T-helper 2 cell treated with Interferon-gamma antibody and Interleukin-4, amounts not matched to agents 100 ng/mL and 5 ng/mL, for 36 hours (primary cell): Measurements from ENCODE around the gene SPRR1A. TPM values are rescaled to one million over a fixed set of nuclear protein-coding genes. Genes with fewer than 3 reads are reported as not detected.
"Not testable (repeated sequence)": the region's sequence is repeated elsewhere in the genome, so short reads cannot be mapped to it uniquely, and the experiment has no call there.

Experiments used
- intact Hi-C: fragments of 100-400 bp; cut with micrococcal nuclease; formaldehyde crosslinking; loops from one replicate; pipeline ENCODE4 v1.15.1; 2023
- total RNA-seq: library from RNA; stranded (reverse); gene quantifications from 2 replicates; pipeline ENCODE4 v1.2.3, GENCODE V29; 2022

Gene SPRR1A
- total RNA-seq, 1 donor from 2014 or later, result not detected

DNA sequence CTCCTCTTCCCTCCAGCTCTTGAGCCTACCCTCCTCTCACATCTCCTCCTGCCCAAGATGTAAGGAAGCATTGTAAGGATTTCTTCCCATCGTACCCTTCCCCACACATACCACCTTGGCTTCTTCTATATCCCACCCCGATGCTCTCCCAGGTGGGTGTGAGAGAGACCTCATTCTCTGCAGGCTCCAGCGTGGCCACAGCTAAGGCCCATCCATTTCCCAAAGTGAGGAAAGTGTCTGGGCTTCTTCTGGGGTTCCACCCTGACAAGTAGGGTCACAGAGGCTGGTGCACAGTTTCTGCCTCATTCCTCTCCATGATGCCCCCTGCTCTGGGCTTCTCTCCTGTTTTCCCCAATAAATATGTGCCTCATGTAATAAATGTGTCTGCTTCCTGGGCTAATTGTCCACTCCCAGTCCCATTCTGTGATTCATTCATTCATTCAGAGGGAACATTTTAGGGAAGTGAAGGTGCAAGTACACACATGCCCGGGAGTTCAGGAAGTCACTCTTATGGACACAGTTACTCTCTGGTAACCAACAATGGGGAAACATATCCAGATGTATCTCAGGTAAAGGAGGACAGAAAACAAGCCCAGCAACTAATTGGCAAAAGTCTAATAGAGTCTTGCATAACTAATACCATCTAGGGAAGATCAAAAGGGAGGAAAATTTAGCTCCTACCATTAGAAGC is 11.5 kb upstream of the SPRR1A start:
- intact Hi-C loops, result loop anchor here (10.0 kb wide), 1 partner anchor 612 kb away; no protein-coding TSS in a partner anchor

DNA sequence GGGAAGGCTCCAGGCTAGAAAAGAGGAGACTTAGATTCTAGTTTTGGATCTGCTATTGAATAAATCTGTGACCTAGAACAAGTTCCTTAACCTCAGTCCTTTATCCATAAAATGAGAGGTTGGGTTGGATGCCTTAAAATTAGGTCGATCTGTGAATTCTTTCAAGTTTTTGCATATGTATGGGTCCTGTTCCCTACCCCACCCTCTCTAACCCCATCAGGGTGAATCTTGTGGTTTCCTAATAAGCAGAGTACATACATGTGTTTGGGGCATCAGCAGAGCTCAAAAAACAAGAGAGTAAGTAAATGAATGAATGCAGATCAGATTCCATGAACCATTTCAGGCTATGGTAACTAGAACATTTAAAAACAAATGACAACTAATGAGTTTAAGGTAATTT is 7.2 kb upstream of the SPRR1A start:
- intact Hi-C loops, result loop anchor here (10.0 kb wide), 1 partner anchor 608 kb away; no protein-coding TSS in a partner anchor

DNA sequence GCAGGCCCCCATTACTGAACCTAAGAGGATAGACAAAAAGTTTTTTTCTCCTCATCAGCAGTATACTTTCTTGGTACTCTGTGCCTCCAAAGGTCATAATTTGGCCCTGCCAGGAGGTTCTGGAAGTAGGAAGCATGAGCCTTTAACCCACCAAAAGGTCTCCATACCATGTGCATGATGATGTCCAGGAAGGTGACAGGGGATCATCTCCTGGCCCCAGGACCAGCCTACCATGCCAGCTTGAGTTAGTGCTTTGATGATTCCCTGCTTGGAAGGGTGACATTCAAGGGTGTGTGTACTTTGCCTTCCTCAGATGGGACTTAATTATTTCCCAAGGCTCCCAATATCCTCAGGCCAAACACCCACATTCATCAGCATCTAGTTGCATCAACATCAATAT is 6.3 kb upstream of the SPRR1A start:
- intact Hi-C loops, result loop anchor here (10.0 kb wide), 1 partner anchor 607 kb away; no protein-coding TSS in a partner anchor

DNA sequence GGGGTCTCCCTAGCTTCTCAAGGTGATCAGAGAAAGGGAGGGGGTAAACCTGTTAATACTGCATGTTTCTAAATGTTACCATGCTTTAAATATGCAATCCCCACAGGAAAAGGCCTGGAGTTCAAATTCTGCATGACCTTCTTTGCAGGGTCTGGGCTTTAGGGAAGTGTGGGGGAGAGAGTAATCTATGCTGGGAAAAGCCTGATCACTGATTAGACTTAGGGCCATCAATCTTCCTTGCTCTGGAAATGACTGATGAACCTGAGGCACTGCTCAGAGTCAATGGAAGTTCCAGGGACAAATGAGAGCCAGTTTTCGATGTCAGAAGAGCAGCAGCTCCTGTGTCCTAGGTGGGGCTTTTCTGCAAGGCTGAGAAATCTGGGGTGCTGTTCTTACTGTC is 3.2 kb upstream of the SPRR1A start:
- intact Hi-C loops, result no loop called here

DNA sequence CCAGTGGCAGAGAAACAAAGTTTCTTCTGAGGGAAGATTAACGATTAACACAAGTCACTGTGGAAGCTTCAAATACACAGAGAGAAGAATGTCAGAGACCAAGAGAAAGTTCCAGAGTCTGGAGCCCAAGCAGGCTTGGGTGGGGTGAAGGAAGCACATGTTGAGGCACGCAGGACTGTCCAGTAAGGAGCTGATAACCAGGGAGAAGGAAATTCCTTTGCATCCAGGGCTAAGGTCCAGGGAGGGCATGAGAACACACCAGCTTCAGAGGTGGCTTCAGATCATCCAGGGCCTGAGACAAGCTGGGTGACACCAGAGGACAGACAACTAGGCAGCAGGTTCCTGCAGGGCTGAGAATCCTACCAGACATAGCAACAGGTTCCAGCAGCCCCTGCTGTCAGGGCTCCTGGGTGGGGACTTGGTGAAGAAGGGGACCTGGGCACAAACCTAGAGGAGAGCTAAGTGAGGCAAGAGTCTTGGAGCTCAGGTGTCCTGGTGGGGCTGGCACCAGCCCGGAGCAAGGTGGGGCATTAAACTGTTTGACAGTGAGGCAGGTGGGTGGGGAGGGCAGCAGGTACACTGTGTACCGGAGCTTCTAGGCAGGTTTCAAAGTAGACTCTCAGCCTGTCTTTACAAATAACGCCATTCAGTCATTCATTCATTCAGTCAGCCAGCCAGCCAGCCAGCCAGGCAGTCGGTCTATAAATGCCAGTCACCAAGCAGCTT is 2.6 kb upstream of the SPRR1A start:
- intact Hi-C loops, result no loop called here

DNA sequence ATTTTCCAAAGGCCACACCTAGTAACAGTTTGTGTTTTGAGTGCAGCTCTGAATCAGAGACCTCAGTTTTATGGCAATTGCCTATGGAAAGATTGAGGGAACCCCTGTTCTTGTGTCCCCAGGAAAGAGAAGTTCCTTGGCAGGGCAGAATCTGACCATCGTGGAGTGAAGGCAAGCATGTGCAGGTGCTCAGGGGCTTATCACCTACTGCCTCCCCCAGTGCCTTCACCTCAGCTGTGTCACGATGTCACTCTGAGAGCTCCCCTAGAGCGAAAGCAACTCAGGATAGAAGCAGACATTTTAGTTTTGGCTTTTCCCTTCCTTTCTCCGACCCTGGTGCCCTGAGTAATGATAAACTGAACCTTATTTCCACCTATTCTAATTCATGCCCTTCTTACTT is 1.8 kb upstream of the SPRR1A start:
- intact Hi-C loops, result no loop called here

DNA sequence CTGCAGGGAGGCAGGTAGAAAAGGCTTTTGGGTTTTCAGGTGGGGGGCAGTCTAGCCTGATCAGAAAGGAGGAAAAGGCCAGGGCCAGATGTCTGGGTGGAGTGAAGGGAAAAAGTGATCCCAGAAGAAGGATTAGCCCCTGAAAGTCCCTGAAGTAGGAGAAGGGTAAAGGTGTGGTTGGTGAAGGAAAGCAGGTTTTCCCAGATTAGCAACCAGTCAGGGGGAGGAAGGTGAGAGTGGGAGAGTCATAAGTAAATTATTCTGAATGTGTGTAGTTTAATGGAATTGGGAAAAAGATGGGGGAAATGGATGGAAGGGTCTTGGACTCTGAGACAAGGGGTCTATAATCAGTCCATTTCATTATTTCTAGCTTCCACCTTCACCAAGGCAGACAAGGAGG is 647 bp upstream of the SPRR1A start:
- intact Hi-C loops, result no loop called here

DNA sequence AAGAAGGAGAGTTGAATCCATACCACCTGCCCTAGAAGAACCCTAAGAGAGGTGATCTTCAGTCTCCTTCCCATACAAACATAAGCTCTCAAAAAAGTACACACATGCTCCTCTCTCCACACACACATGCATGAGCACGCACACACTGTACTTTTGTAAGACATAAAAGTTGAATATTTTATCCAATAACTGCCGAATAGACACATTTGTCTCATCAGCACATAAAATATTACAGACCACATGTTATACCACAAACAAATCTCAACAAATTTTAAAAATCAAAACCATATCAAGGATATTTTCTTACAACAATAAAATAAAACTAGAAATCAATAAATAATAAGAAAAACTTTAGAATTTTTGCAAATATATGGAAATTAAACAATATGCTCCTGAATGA is 2.7 kb downstream of the SPRR1A start:
- intact Hi-C loops, result no loop called here

DNA sequence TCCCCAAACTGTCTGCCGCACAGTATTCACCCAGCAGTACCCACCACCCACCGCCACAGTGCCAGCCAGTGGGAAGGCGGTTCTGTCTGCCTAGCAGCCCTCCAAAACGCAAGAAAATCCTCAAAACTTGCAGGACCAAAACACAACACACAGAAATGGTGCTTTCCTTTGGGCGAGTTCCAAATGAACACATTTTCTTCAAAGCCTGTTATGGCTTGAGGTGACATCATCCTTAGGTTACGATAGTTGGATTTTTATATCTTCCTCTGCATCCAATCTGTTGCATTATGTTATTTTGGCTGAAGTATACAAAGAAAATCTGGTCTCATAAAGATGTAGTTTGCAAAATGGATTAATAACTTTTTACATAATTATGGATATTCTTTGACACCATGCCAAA is 9.3 kb downstream of the SPRR1A start:
- intact Hi-C loops, result no loop called here

DNA sequence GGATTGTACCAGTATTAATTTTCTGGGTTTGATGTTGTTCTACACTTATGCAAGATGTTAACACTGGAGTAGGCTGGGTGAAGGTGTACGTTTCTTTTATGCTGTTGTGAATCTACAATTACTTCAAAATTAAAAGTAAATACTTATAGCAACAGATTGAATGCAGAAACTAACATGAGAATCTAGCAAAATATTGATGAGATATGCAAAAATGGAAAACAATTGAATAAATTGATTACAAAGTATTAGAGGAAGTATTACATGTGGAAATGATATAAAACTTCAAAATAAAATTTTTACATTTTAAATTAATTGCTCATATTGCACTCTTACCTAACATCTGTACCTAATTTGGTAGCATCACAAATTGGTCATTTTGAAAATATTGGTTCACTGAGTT is 12.0 kb downstream of the SPRR1A start:
- intact Hi-C loops, result no loop called here

DNA sequence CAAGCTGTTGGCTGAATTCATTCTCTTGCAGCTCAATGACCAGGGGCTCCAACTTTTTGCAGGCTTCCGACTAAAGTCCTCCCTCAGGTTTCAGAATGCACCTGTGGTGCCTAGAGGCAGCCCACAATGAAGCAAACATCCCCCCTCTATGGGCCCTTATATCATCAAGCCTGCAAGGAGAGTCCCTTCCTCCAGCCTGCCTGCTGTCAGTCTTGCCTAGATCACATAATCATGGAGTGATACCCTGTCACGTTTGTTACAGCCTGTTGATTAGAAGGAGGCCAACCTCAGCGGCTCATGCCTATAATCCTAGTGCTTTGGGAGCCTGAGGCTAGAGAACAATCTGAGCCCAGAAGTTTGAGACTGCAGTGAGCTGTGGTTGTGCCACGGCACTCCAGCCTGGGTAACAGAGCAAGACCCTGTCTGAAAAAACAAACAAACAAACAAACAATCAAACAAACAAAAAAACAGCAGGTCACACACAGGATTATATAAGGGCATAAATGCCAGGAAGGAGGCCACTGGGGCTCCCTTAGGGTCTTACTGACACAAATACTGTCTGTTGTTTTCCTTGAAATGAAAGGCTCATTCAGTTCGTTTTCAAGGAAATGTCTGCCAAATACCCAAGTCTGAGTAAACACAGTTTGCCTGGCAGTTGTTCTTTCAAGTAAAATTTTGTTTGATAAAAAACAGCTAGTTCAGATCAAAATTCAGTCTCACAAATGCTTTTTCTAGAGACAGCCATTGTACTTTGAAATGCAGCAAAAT is 12.9 kb downstream of the SPRR1A start:
- intact Hi-C loops, result no loop called here

DNA sequence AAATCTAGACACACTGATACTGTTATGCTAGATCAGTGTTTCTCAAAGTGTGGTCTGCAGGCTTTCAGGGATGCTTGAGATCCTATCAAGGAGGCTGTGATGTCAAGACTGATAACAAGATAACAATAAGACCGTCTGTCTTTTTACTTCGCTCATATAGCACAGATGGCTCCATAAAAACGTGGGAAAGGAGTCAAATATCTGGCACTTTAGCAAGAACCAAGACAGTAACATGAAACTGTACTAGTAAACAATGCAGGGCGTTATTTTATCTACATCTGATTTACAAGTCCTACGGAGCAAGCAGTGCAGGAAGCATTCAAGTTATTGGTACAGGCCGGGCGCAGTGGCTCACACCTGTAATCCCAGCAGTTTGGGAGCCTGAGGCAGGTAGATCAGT is 14.0 kb downstream of the SPRR1A start:
- intact Hi-C loops, result no loop called here

DNA sequence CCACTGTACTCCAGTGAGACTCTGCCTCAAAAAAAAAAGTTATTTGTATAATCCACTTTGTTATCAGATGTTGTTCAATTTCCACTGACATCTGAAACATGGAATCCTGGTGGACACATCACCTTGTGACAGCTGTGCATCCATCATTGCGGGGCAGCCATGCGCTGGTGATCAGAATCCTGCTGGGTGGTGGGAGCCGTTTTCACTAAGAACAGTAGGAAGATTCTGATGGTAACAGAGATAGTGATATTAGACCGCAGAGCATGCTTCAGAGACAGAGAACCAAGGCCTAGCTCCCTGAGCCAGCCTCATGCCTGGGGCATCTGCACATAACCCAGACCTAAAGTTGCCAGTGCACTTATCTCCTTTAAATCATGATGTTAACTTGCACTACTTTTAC is 14.6 kb downstream of the SPRR1A start:
- intact Hi-C loops, result no loop called here

DNA sequence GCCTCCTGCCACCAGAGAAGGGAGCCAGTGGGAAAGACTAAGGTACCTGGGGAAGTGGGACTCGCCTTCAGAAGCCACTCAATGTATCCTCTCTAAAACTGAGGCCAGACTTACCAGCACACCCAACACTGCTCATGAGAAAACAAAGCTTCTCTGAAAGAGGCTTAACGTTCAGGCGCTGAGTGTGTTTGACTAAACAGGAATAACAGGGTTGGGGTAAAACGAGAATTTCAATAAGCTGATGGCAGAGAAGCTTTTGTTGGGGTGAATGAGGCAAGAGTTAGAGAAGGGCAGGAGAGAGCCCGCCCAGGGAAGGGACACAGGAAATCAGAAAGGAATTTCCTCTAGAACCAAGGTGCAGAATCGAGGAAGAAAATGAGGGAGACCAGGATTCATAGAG is 15.9 kb downstream of the SPRR1A start:
- intact Hi-C loops, result no loop called here

DNA sequence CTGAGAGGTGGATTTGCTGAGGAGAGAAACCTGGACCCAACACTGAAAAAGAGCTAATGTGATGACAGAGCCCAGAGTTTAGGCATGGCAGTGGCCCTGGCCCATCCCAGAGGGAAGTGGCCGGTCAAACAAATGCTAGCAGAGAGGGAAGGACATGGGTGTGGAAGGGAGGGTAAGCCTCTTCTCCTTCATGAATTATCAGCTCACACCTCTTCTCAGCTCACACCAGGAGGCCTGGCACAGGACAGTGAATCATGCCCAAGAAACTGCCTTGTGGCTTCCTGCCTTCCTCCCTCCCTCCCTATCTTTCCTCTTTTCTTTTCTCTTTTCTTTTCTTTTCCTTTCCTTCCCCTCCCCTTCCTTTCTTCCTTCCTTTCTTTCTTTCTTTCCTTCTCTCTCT is 16.4 kb downstream of the SPRR1A start:
- intact Hi-C loops, result no loop called here

DNA sequence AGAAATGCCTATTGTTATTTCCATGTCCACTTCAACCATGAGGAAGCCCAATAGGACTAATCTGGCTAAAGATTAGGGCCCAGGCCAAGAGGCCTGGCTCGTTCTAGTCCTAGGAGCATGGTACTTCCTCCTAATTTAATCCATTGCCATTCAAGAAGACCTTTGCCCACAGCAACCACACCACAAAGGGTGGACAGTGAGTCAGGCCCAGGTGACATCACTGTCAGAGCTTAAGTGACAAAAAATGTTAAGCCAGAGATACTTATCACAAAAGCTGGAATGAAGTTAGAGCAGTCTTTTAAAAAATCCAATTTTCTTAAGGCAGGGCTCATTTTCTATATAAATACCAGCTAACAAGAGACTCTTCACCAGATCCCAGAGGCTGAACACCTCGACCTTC is 17.5 kb downstream of the SPRR1A start, which contains the start of gene SPRR3:
SPRR3 (plus strand) TSS at position 368 of the 400 bp plus-strand sequence. CDS start 1,272 bp downstream, outside the sequence.
- intact Hi-C loops, result no loop called here

DNA sequence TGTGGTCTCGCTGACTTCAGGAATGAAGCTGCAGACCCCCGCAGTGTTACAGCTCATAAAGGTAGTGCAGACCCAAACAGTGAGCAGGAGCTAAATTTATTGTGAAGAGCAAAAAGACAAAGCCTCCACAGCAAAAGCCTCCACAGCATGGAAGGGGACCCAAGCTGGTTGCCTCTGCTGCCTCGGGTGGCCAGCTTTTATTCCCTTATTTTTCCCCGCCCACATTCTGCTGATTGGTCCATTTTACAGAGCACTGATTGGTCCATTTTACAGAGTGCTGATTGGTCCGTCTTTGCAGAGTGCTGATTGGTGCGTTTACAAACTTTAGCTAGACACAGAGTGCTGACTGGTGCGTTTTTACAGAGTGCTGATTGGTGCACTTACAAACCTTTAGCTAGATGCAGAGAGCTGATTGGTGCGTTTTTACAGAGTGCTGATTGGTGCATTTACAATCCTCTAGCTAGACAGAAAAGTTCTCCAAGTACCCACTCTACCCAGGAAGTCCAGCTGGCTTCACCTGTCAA is 27.4 kb downstream of the SPRR1A start:
- intact Hi-C loops, result not testable (repeated sequence)

DNA sequence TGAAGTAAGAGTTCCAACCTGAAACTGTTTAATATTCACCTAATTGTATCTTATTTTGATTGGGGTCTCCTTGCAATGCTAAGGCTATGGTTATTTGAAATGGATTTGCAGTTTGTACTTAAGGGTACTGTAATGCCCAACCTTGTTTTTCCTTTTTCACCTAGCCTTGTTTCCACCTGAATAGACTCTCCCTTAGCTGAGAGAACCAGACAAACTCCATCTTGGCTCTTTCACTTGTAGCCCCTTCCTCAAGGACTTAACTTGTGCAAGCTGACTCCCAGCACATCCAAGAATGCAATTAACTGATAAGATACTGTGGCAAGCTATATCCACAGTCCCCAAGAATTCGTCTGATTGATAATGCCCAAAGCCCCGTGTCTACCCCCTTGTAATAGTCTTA is 37.9 kb downstream of the SPRR1A start:
- intact Hi-C loops, result not testable (repeated sequence)

DNA sequence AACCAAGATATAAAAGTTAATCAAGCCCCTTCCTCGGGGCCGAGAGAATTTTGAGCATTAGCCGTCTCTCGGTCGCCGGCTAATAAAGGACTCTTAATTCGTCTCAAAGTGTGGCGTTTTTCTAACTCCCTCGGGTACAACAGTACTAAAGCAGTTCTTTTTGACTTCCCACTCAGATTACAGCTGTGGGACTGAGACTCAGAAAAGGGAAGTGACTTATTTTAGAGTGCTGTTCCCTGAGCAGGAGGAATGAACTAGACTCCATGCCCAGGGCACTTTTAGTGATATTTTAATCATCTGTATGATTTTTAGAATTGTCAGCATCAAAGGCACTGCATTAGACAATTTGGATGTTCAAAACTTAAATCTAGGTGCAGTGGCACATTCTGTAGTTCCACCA is 38.5 kb downstream of the SPRR1A start:
- intact Hi-C loops, result not testable (repeated sequence)

DNA sequence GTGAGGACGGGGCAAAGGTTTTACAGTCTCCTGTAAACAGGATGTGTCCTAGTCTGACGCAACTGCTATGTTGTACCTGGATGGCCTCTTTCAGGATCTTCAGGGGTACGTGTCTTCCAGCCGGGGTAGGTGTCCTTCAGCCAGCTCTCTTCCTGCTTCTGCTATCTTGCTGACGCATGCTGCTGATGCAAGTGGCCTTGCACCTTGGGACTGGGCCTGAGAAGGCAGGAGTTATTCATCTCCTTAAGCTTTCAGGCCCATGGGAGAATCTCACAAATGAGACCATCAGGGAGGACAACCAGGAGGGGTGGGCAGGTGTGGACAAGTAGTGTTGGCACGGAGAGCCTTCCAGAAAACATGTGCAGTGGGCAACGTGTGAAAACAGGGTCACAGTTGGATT is 39.2 kb downstream of the SPRR1A start:
- intact Hi-C loops, result no loop called here

DNA sequence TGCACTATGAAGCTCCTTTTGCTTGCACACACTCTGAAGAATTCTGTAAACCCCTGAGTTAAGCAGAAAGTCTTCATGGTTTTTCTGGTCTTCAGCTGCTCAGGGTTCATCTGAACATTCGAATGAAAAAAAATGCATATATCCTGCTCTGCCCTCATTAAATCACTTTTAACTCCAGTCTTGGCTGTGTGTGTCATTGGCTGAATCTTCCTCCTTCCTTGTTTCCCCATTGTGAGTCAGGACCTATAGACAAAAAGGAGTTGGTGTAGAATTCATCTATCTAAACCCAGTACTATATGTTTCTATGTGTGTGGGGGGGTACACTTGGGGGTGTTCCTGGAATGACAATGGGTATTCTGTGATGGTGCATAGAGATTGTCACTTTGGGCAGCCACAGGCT is 40.5 kb downstream of the SPRR1A start:
- intact Hi-C loops, result no loop called here

DNA sequence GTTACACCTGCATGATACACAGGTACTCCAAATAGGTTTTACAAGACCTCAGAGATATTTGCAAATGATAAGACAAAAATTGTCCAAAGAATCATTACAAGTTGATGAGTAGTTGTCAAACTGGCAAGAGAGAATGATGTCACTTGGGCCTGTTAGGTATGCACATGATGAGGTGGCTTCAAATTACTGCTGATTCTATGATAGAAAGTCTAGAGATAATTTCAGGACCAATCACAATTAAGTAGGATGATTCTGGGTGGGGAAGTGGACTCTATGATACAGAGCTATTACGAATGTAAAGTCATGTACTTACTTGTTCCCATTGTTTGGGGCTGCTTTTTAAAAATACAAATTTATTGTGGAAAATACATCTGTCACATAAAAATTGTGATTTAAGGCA is 41.9 kb downstream of the SPRR1A start:
- intact Hi-C loops, result no loop called here
